SU-DHL-6 (cell line): ENCODE results near the gene RSPH3.

Experiments used
- EZH2phosphoT487 ChIP-seq: fragments of 200-600 bp; sonication (generic), shearing (Covaris generic); conservative IDR thresholded peaks from 2 replicates; pipeline ENCODE4 v1.6.1; 2018; ENCODE audit warnings: mild to moderate bottlenecking, antibody characterized with exemption, low read length, moderate library complexity, mixed read lengths
- TF ChIP-seq, protein P1 (sequence below): fragments of 200-600 bp; sonication (generic); IDR thresholded peaks from one replicate; pipeline ENCODE4 v1.5.1; 2017; ENCODE audit warnings: antibody characterized with exemption, mild to moderate bottlenecking, low read length, moderate library complexity; ENCODE audit not compliant: insufficient read depth, poor library complexity, severe bottlenecking

DNA sequence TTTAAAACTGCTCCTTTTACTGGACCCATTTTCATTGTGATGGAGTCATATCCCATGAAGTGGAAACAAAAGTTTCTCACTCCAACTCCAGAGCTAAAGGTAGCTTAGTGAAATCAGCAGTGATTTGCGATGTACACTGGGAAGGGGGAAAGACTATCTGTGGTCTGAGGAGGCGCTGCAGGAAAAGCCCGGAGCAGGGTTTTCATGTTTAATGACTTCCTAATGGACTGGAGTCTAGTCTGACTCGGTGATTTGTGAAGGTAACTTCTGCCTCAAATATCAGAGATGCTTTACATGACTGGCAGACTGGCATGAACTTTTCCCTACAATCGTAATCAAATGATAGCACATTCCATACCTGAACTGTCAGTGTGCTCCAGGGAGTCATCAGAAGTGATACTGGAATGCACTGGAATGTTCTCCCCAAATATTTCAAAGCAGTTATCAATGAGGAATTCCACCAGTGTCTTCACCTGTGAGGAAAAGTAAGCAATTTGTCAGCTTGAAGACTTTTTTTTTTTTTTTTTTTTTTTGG is 37.8 kb upstream of the RSPH3 start:
- TF ChIP-seq, protein P1, sequence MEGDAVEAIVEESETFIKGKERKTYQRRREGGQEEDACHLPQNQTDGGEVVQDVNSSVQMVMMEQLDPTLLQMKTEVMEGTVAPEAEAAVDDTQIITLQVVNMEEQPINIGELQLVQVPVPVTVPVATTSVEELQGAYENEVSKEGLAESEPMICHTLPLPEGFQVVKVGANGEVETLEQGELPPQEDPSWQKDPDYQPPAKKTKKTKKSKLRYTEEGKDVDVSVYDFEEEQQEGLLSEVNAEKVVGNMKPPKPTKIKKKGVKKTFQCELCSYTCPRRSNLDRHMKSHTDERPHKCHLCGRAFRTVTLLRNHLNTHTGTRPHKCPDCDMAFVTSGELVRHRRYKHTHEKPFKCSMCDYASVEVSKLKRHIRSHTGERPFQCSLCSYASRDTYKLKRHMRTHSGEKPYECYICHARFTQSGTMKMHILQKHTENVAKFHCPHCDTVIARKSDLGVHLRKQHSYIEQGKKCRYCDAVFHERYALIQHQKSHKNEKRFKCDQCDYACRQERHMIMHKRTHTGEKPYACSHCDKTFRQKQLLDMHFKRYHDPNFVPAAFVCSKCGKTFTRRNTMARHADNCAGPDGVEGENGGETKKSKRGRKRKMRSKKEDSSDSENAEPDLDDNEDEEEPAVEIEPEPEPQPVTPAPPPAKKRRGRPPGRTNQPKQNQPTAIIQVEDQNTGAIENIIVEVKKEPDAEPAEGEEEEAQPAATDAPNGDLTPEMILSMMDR, result no peak
- TF ChIP-seq EZH2phosphoT487, result no peak
